ENCODE measurements around the gene AQP1. TPM values are rescaled to one million over a fixed set of nuclear protein-coding genes. Genes with fewer than 3 reads are reported as not detected.

Gene AQP1
- 0.71 TPM in 1 of 2 replicates, not detected in the other for total RNA-seq (2022)
- Bru-seq, nascent RNA: percentile 37 among the genes with signal in this experiment
- BruChase-seq, experiment 1, labeled RNA remaining after a 6-hour chase: percentile 61 among the genes with signal in this experiment
- BruChase-seq, experiment 2, labeled RNA remaining after a 2-hour chase: percentile 35 among the genes with signal in this experiment
- long read RNA-seq: 0 reads

DNA sequence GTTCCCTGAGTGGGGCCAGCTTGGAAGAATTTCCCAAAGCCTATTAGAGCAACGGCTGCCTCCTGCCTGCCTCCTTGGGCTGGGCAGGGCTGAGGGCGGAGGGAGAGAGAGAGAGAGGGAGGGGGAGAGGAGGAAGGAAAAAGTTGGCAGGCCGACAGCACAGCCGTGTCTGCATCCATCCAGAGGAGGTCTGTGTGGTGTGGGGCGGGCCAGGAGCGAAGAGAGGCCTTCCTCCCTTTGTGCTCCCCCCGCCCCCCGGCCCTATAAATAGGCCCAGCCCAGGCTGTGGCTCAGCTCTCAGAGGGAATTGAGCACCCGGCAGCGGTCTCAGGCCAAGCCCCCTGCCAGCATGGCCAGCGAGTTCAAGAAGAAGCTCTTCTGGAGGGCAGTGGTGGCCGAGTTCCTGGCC is at the start of gene AQP1:
TSS of gene AQP1 (plus strand) at position 293 of the 409 bp plus-strand sequence. CDS start at position 350, 57 bp downstream.
- no peak for DNase-seq (ENCODE audit: unreplicated experiment)
- no peak within 1 kb of the TSS for H3K27ac Mint-ChIP-seq (ENCODE audit: low read depth, unreplicated experiment)
- ChIA-PET POLR2A (no interaction called here), CTCF (no interaction called here)
- H3K4me1 Mint-ChIP-seq (ENCODE audit: insufficient read depth, unreplicated experiment): peaks cover 9% of the 10 kb centered on the region
- no peaks in the 10 kb centered on the region for H3K9me3 Mint-ChIP-seq (ENCODE audit: unreplicated experiment)
- TF ChIP-seq, protein P1, sequence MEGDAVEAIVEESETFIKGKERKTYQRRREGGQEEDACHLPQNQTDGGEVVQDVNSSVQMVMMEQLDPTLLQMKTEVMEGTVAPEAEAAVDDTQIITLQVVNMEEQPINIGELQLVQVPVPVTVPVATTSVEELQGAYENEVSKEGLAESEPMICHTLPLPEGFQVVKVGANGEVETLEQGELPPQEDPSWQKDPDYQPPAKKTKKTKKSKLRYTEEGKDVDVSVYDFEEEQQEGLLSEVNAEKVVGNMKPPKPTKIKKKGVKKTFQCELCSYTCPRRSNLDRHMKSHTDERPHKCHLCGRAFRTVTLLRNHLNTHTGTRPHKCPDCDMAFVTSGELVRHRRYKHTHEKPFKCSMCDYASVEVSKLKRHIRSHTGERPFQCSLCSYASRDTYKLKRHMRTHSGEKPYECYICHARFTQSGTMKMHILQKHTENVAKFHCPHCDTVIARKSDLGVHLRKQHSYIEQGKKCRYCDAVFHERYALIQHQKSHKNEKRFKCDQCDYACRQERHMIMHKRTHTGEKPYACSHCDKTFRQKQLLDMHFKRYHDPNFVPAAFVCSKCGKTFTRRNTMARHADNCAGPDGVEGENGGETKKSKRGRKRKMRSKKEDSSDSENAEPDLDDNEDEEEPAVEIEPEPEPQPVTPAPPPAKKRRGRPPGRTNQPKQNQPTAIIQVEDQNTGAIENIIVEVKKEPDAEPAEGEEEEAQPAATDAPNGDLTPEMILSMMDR (IDR thresholded peaks at IDR 0.05; ENCODE audit: unreplicated experiment): no peak
- no peak within 1 kb of the TSS for H3K4me3 Mint-ChIP-seq (ENCODE audit: unreplicated experiment)
- intact Hi-C loops (cut with micrococcal nuclease): no loop called here
- no peaks in the 10 kb centered on the region for H3K36me3 Mint-ChIP-seq (ENCODE audit: insufficient read depth, unreplicated experiment)
- H3K27me3 Mint-ChIP-seq (ENCODE audit: insufficient read depth, unreplicated experiment): no peaks in the 10 kb centered on the region
- no TSS peak for BruUV-seq (replicated peaks)

- Mint-ChIP-seq H3K36me3 (ENCODE audit: insufficient read depth, unreplicated experiment) (peaks cover 6% of the 10 kb centered on the region), H3K4me1 (ENCODE audit: insufficient read depth, unreplicated experiment) (no peaks in the 10 kb centered on the region), H3K27me3 (ENCODE audit: insufficient read depth, unreplicated experiment) (no peaks in the 10 kb centered on the region), H3K9me3 (ENCODE audit: unreplicated experiment) (no peaks in the 10 kb centered on the region), H3K27ac (ENCODE audit: low read depth, unreplicated experiment) (no peak overlapping the region), H3K4me3 (ENCODE audit: unreplicated experiment) (no peak overlapping the region)
- ChIA-PET POLR2A (no interaction called here), CTCF (interaction anchor here (0.6 to 1.0 kb wide), 2 partner anchors 92 to 510 kb away, joined by 3 to 4 read pairs; partner anchors contain the start of gene MINDY4)
- DNase-seq (ENCODE audit: unreplicated experiment): no peak
- intact Hi-C loops (cut with micrococcal nuclease): no loop called here
- no TSS peak for BruUV-seq (replicated peaks)
- TF ChIP-seq, protein P1 (IDR thresholded peaks at IDR 0.05; ENCODE audit: unreplicated experiment): no peak
Observed at GRCh38 chr7:30862995-30863705, 48.5 kb upstream of the AQP1 start.

- TF ChIP-seq, protein P1 (IDR thresholded peaks at IDR 0.05; ENCODE audit: unreplicated experiment): no peak
- ChIA-PET CTCF (interaction anchor here (1.0 kb wide), 1 partner anchor 93 kb away, joined by 4 read pairs; the partner anchor contains the start of gene MINDY4), POLR2A (no interaction called here)
- Mint-ChIP-seq H3K4me1 (ENCODE audit: insufficient read depth, unreplicated experiment) (no peaks in the 10 kb centered on the region), H3K27ac (ENCODE audit: low read depth, unreplicated experiment) (no peak overlapping the region), H3K27me3 (ENCODE audit: insufficient read depth, unreplicated experiment) (no peaks in the 10 kb centered on the region), H3K4me3 (ENCODE audit: unreplicated experiment) (no peak overlapping the region), H3K36me3 (ENCODE audit: insufficient read depth, unreplicated experiment) (peaks cover 6% of the 10 kb centered on the region), H3K9me3 (ENCODE audit: unreplicated experiment) (no peaks in the 10 kb centered on the region)
- intact Hi-C loops (cut with micrococcal nuclease): no loop called here
- BruUV-seq (replicated peaks): no TSS peak
- DNase-seq (ENCODE audit: unreplicated experiment): no peak
Observed at GRCh38 chr7:30863706-30864035, 48.0 kb upstream of the AQP1 start.

DNA sequence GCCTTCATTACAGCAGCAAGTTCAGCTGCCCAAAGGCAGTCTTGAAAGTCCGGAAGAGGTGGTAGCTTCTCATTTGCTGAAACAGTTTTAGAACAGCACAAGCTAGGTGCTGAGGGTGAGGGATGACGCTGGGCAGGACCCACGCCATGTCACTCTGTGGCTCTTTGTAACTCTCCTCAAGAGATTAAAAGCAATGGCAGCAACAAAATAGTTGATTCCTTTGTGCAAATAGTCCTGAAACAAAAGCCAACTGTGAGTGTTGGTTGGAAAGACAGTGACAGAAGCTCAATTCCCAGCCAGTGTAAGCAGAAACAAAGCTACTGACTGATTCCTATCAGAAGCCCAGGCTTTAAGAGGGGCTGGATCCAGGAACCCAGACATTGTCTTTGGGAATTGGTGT is 47.6 kb upstream of the AQP1 start:
- no peaks in the 10 kb centered on the region for H3K27me3 Mint-ChIP-seq (ENCODE audit: insufficient read depth, unreplicated experiment)
- H3K4me1 Mint-ChIP-seq (ENCODE audit: insufficient read depth, unreplicated experiment): no peaks in the 10 kb centered on the region
- no TSS peak for BruUV-seq (replicated peaks)
- intact Hi-C loops (cut with micrococcal nuclease): no loop called here
- ChIA-PET CTCF (interaction anchor here (0.6 to 1.0 kb wide), 2 partner anchors 13 to 93 kb away, joined by 3 to 4 read pairs; partner anchors contain the start of gene MINDY4), POLR2A (no interaction called here)
- no peak overlapping the region for H3K4me3 Mint-ChIP-seq (ENCODE audit: unreplicated experiment)
- H3K9me3 Mint-ChIP-seq (ENCODE audit: unreplicated experiment): no peaks in the 10 kb centered on the region
- DNase-seq (ENCODE audit: unreplicated experiment): no peak
- no peak overlapping the region for H3K27ac Mint-ChIP-seq (ENCODE audit: low read depth, unreplicated experiment)
- peaks cover 6% of the 10 kb centered on the region for H3K36me3 Mint-ChIP-seq (ENCODE audit: insufficient read depth, unreplicated experiment)
- TF ChIP-seq, protein P1 (IDR thresholded peaks at IDR 0.05; ENCODE audit: unreplicated experiment): no peak
